Activated T-cell treated with anti-CD3 and anti-CD28 coated beads for 1 hour (primary cell): ENCODE measurements around the gene CALY.

Experiments
- DNase-seq: peaks from one replicate; pipeline ENCODE4 v3.0.0-alpha.2; 2020; ENCODE audit warnings: low read depth

The CALY gene

GRCh38 chr10:133285217-133285616, 51.5 kb downstream of the CALY start:
- no peak for DNase-seq

DNA sequence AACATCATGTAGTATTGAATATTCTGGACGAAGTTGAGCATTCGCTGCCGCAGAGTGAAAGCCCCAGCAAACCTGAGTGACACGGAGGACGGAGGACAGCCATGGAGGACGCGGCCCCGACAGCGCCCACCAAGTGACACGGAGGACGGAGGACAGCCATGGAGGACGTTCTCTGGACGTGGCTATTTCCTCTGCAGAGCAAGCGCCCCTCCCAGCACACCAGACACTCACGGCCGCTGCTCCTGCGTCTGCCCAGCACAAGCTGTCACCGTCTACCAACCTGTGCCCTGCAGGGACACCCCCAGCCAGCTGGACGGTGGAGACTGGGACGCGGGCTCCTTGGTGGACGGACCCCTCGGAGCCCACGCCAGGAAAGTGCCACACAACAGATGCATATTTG, 52.8 kb downstream of the CALY start:
- no peak for DNase-seq

- DNase-seq, result no peak
These were observed 53.8 kb downstream of the CALY start for GRCh38 chr10:133282846-133283390.

GRCh38 chr10:133281628-133282372, 54.9 kb downstream of the CALY start:
- no peak for DNase-seq

- DNase-seq, result no peak
These were observed 55.6 kb downstream of the CALY start for GRCh38 chr10:133281084-133281483.

DNA sequence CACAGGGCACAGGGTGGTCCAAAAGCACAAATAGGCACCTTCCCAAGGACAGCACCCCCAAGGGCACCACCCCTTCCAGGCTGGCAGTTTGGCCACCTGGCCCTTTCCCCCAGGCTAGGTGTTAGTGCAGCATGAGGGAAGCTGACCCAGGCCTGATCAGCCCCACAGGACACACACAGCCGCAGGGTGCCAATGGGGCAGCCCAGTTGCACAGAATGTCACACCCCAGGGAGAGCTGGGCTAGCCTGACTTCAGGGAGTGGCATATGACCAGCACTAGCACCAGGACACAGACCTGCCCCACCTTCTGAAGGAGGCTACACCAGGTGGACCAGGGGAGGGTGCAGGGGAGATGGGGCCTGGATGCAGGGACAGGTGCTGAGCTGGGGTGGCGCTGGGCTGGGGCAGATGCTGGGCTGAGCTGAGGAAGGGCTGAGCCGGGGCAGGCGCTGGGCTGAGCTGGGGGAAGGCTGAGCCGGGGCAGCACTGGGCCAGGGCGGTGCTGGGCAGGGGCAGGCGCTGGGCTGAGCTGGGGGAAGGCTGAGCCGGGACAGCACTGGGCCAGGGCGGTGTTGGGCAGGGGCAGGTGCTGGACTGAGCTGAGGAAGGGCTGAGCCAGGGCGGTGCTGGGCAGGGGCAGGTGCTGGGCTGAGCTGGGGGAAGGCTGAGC, 56.2 kb downstream of the CALY start:
- DNase-seq, result no peak

DNA sequence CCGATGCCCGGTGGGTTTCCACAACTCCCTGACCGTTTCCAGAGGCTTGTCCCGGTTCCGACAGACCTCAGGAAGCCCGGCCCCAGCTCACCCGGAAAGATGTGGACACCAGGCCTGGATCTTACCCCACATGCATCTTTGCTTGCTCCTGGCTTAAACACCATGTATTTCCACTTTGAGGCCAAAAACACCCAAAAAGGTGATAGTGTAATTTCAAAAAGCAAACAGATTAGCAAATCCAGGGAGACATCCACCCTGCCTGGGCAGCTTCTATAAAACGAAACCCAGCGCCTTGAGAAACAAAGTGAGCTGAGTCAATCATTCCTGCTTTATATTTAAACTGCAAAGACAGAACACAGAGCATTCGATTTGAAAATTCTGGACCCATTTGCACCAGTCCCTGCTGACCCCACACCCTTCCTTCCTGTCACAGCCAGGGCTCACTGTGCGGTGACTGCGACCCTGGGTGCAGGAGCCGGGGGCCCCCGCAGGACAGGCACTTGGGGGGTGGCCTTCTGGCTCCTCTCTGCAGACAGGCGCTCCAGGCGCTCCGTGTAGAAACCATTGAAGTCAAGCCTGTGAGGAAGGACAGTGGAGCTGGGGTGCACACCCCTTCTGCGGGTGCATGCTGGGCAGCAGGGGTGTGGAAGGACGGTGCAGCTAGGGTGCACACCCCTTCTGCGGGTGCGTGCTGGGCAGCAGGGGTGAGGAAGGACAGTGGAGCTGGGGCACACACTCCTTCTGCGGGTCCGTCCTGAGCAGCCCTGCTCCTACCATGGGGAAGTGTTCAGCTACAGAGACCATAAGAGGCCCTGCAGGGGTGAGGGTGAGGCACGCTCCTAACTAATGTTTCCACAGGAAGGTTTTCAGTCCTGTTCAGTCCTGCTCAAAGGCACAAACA, 57.1 kb downstream of the CALY start:
- no peak for DNase-seq

- DNase-seq, result no peak
These were observed 58.0 kb downstream of the CALY start for GRCh38 chr10:133278577-133279265.

- DNase-seq, result no peak
These were observed 58.6 kb downstream of the CALY start for GRCh38 chr10:133277993-133278576.

DNA sequence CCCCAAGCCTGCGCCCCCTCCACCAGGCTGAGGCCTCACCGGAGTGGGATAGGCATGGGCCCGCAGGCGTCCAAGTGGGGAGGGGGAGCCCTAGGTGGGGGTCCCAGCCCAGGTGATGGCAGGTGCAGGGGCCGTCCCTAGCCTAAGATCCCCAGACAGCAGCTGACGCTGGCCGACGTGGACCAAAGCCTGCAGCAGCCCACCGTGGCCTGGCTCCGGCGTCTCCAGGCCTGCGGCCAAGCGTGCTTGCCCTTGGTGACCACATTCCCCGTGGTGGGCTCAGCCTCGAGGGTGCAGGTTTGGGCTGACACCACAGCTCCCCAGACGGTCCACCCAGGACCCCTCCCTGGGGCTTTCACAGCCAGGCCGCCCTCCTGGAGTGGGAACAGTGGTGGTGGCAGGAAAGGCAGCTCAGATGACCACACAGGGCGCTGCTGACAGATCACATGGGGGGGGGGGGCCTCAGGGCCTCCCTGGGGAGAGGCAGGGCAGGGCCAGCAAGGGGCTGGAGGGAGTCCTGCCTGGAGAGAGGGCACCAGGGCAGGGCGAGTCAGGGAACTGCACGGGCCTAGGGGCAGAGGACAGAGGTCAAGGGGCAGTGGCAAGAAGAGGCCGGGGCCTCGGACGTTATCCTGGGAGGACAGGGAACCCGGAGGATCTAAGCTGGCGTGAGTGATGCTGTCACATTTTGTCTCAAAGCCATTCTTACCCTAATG, 59.3 kb downstream of the CALY start:
- DNase-seq, result no peak

DNA sequence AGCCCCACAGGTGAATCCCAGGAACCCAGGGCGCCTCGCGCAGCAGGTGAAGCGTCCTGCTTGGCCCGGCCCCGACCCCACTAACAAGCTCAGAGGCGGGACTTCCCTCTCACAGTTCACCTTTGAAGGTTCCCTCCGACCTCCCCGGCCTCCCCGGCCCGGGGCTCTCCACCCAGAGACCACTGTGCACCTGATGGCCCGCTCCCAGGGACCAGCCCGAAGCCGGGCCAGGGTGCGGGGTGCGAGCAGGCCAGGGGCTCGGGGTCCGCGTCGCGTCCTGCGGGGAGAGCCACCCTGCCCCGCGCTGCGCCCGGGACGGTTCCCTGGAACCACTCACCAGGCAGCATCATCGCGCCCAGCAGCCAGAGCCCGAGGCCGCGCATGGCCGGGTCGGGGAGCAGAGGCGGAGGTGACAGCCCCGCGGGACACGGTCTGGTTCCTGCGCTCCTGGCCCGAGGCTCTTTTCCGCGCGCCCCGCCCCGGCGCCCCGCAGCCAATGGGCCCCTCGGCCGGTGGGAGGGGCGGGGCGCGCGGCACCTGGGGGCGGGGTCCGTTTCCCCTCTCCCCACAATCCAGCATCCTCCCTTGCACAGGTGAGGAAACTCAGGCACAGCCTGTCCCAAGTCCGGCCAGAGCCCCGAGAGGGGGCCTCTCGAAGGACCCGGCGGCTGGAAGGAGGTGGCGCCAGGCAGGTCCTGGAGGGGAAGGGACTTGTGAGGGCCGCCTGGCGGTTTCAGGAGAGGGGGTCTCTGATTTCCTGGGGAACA, 60.1 kb downstream of the CALY start, which contains the start of gene ADAM8:
TSS of gene ADAM8 (minus strand) at position 434 of the 767 bp plus-strand sequence. CDS start at position 383, 51 bp downstream.
- peak; percentile 62 for DNase-seq

GRCh38 chr10:133276100-133276434, 60.6 kb downstream of the CALY start:
- DNase-seq, result no peak

DNA sequence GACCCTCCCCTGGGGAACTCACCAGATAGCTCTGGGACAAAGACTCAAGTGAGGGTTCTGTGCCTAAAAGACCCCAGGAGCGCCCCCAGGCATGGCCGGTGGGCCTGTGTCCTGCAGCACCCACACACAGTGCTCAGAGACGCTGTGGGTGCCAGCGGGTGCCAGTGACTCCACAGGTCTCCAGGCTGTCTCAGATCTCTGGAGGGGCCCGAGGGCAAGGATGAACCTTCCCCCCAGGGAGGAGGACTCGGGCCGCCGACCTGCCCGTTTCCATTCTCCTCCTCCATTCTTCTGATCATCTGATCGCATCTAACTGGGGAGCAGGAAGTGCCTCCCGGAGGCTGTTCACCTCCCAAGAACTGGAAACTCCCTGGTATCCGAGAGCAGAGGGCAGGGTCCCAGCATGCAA, 61.0 kb downstream of the CALY start:
- peak; percentile 47 for DNase-seq

GRCh38 chr10:133274751-133275683, 61.7 kb downstream of the CALY start:
- DNase-seq, result peak; percentile 62
